Vagina (tissue), 2 donors: ENCODE results near the gene LSG1. TPM values are rescaled to one million over a fixed set of nuclear protein-coding genes. Genes with fewer than 3 reads are reported as not detected.
A peak's percentile ranks its signal among the peaks of the same experiment; 100 is the strongest.

Experiments
- DNase-seq, 2 donors: peaks; one replicate each; pipeline ENCODE4 v3.0.0-alpha.2; 2017; ENCODE audit errors: extremely low spot score in 2 of 2
- H3K27ac ChIP-seq: fragments of 200-600 bp; sonication (generic); one replicate; pipeline ENCODE4 v1.5.1; 2019
- H3K27me3 ChIP-seq: fragments of 200-600 bp; sonication (generic); one replicate; pipeline ENCODE4 v1.5.1; 2019
- H3K36me3 ChIP-seq, 2 donors: fragments of 200-600 bp; sonication (generic); one replicate each; pipeline ENCODE4 v1.5.1; 2017 to 2019
- H3K4me1 ChIP-seq: fragments of 200-600 bp; sonication (generic); one replicate; pipeline ENCODE4 v1.5.1; 2019
- H3K4me3 ChIP-seq, 2 donors: fragments of 200-600 bp; sonication (generic); 1 replicate in 1 of 2; 2 replicates in 1 of 2; pipeline ENCODE4 v1.5.1; 2016 to 2019
- H3K9me3 ChIP-seq: fragments of 200-600 bp; sonication (generic); one replicate; pipeline ENCODE4 v1.5.1; 2019
- CTCF ChIP-seq, 3 experiments: fragments of 450-650 bp in 2 of 3; fragments of 200-600 bp in 1 of 3; sonication (generic) in 1 of 3; IDR thresholded peaks; one replicate each; pipeline ENCODE4 v1.5.1; 2017 to 2019; ENCODE audit warnings: antibody characterized with exemption in 3 of 3, mild to moderate bottlenecking in 2 of 3, moderate library complexity in 2 of 3
- POLR2A ChIP-seq, 2 donors: fragments of 450-650 bp; IDR thresholded peaks; one replicate each; pipeline ENCODE4 v1.6.1; 2017; ENCODE audit warnings: antibody characterized with exemption in 2 of 2, mild to moderate bottlenecking in 2 of 2, moderate library complexity in 2 of 2
- POLR2AphosphoS5 ChIP-seq, 2 donors: sonication (generic); formaldehyde crosslinking; IDR thresholded peaks; one replicate each; pipeline ENCODE4 v1.9.0; 2017; ENCODE audit warnings: antibody characterized with exemption in 2 of 2, mild to moderate bottlenecking in 2 of 2, low read depth in 1 of 2; ENCODE audit not compliant: insufficient read depth in 1 of 2
- intact Hi-C: fragments of 100-400 bp; cut with DNase I; formaldehyde crosslinking; loops from one replicate; pipeline ENCODE4 v1.15.1; 2023
- total RNA-seq: library from RNA; depleted of rRNA; stranded (reverse); fragments of >200 nt; gene quantifications from one replicate; pipeline ENCODE4 v1.2.3, GENCODE V29; 2016

Gene LSG1
- total RNA-seq, 1 donor from 2014 or later, result 40.3 TPM

DNA sequence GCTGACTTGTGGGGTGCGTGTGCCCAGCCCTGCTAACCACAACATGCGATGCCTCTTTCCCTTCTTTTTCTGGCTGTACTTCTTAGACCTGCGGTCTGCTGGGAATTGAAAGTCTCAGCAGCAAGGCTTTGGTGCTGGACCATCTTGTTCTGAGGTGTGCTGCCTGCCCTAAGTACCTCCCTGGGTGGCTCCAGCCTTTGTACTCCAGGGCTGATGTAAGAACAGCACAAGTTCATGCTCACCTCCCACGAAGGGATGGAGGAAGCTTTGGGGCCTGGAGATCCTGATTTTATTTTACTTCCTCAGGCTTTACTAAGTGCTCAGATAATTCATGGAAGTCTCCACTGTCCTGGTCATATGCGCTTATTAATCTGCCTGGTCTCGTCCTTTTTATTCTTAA is 42.6 kb upstream of the LSG1 start:
- Histone ChIP-seq H3K4me1 (peaks cover 8% of the 10 kb centered on the region), H3K9me3 (no peaks in the 10 kb centered on the region), H3K27me3 (no peaks in the 10 kb centered on the region), H3K27ac (no peak overlapping the region), H3K36me3 (no peaks in the 10 kb centered on the region), H3K4me3 (no peak overlapping the region)
- intact Hi-C loops, result no loop called here
- DNase-seq, result no peak
- TF ChIP-seq POLR2AphosphoS5 (IDR thresholded peaks at IDR 0.05; ENCODE audit: insufficient read depth in 1 of 2, low read depth in 1 of 2) (no peak), CTCF (IDR thresholded peaks at IDR 0.05) (no peak), POLR2A (IDR thresholded peaks at IDR 0.05) (no peak)

DNA sequence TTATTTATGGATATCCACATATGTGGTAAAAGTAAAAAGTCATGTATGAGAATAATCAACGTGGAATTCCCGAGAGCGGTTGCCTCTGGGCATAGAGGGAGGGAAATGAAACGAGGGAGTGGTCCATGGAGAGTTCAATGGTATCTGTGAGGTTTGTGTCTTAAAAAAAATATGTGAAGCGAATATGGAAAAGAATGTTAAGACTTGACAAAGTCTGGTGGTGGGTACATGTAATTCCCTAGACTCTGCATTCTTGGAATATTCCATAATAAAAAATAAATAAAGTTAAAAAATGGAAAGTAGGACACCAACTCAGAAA is 42.1 kb upstream of the LSG1 start:
- no peak for DNase-seq
- H3K4me1 ChIP-seq, result peaks cover 8% of the 10 kb centered on the region
- no peak overlapping the region for H3K27ac ChIP-seq
- no peaks in the 10 kb centered on the region for H3K36me3 ChIP-seq
- H3K4me3 ChIP-seq, result no peak overlapping the region
- H3K27me3 ChIP-seq, result no peaks in the 10 kb centered on the region
- H3K9me3 ChIP-seq, result no peaks in the 10 kb centered on the region
- no peak for TF ChIP-seq CTCF (IDR thresholded peaks at IDR 0.05)
- TF ChIP-seq POLR2A (IDR thresholded peaks at IDR 0.05), result no peak
- TF ChIP-seq POLR2AphosphoS5 (IDR thresholded peaks at IDR 0.05; ENCODE audit: insufficient read depth in 1 of 2, low read depth in 1 of 2), result no peak
- intact Hi-C loops, result no loop called here

DNA sequence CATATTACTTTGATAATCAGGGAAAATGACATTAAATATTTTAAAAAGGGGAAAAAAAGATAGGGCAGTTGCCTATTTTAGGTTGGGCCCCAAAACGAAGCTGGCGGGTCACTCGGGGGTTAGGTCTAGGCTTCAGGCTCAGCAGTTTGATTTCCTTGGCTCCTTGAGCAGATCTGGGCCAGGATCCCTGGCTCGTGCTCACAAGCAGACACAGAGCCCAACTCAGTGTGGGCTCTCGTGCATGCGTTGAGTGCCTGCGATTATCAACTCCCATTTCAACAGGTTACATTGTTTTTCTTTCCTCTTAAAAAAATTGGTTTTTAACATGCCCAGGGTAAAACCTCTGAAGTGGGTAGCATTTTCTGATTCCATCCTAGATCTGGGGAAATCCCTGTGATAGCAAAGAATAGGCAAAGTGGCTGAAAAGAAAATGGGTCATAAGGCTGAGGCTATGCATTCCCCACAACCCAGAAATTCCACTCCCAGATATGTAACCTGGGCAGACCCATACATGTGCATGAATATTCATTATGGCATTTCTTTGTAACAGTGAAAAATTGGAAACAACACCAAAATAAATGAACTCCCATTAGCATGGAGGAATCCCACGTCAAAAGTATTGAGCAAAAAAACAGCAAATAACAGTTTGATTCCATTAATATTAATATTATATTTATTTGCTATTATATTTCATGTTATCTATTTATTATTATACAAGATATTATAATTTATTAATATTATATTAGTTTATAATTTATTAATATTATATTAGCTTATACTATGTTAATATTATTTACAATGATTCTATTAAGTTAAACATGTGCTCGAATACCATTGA is 41.5 kb upstream of the LSG1 start:
- H3K4me3 ChIP-seq, result no peak overlapping the region
- intact Hi-C loops, result no loop called here
- no peaks in the 10 kb centered on the region for H3K27me3 ChIP-seq
- TF ChIP-seq POLR2A (IDR thresholded peaks at IDR 0.05) (no peak), CTCF (IDR thresholded peaks at IDR 0.05) (no peak), POLR2AphosphoS5 (IDR thresholded peaks at IDR 0.05; ENCODE audit: insufficient read depth in 1 of 2, low read depth in 1 of 2) (no peak)
- H3K27ac ChIP-seq, result no peak overlapping the region
- no peaks in the 10 kb centered on the region for H3K9me3 ChIP-seq
- no peak for DNase-seq
- H3K4me1 ChIP-seq, result peaks cover 8% of the 10 kb centered on the region
- H3K36me3 ChIP-seq, result no peaks in the 10 kb centered on the region

- intact Hi-C loops, result no loop called here
- Histone ChIP-seq H3K9me3 (no peaks in the 10 kb centered on the region), H3K4me3 (no peak overlapping the region), H3K27me3 (no peaks in the 10 kb centered on the region), H3K4me1 (peaks cover 8% of the 10 kb centered on the region), H3K27ac (no peak overlapping the region), H3K36me3 (no peaks in the 10 kb centered on the region)
- DNase-seq, result no peak
- TF ChIP-seq POLR2A (IDR thresholded peaks at IDR 0.05) (no peak), CTCF (IDR thresholded peaks at IDR 0.05) (no peak), POLR2AphosphoS5 (IDR thresholded peaks at IDR 0.05; ENCODE audit: insufficient read depth in 1 of 2, low read depth in 1 of 2) (peak in 1 of 2 donors; percentile 77)
Observed at GRCh38 chr3:194711913-194712312, 39.9 kb upstream of the LSG1 start.

DNA sequence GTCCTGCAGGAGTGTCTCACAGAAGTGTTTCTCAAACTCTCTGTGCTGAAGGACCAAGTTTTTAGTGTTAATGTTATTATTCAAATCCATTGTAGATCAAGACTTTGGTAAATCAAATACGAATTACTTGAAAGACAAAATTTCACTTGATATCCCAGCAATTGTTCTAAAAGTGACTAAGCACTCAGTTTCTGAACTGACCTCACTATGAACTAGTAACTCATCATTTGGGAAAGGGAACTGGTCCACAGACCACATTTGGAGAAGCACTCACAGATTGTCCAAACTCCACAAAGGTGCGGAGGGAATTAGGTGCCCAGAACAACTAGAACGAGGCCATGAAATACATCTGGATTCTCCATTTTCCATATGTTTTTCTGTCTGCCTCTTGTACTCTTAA is 39.3 kb upstream of the LSG1 start:
- DNase-seq, result no peak
- Histone ChIP-seq H3K4me1 (peaks cover 8% of the 10 kb centered on the region), H3K4me3 (no peak overlapping the region), H3K36me3 (no peaks in the 10 kb centered on the region), H3K27ac (no peak overlapping the region), H3K27me3 (no peaks in the 10 kb centered on the region), H3K9me3 (no peaks in the 10 kb centered on the region)
- no peak for TF ChIP-seq POLR2A (IDR thresholded peaks at IDR 0.05)
- TF ChIP-seq POLR2AphosphoS5 (IDR thresholded peaks at IDR 0.05; ENCODE audit: insufficient read depth in 1 of 2, low read depth in 1 of 2), result no peak
- no peak for TF ChIP-seq CTCF (IDR thresholded peaks at IDR 0.05)
- intact Hi-C loops, result no loop called here
